ENCODE data around the gene JOSD1.

Gene JOSD1

DNA sequence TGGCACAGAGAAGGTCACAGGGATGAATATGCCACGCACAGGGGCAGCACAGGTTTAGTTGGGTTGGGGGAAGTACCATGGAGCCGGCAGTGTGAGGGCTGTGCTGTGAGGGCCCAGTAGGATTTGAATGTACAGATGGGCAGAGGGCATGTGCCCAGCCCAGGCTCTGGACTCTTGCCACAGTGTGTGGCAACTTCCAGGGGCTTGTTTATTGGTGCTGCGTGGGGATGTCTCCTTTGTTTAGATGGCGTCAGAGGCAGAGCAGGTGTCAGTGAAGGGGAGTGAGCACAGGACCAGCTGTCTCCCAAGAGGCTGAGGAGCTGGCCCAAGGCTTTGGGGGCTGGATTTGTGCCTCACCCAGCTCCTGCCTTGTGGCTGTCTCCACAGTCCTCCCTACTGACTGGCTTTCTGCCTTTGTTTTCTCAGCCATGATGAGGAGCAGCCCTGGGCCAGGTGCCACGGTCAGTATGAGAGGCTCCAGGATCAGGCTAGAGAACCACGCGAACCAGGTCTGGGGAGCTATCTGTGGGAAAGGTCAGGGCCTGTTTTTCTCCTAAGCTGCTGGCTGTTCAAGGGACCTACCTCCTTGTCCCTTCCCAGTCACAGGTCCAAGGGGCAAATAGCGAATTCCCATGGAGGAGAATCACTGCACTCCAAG, 33.1 kb upstream of the JOSD1 start:
- DNase-seq (ENCODE audit: insufficient read length, low spot score) = no peak
- FAIRE-seq = no peak

DNA sequence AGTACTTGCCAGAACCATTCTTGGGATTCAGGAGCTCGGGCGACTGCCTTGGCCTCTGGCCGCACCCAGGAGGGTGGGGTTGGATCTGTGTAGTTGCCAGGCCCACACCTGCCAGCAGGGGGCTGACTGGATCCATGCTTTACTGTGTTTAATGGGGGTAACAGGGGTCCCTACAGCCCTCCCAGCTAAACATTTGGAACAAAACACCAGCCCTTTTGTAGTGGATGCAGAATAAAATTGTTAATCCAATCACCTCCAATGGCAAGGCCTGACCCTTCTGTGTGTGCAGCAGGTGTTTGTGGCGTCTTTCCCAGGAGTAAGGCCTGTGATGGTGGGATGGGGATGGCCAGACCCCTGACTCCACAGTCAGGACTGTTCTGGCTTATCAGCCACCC, 32.6 kb upstream of the JOSD1 start:
- DNase-seq (ENCODE audit: insufficient read length, low spot score) (peak; percentile 35), FAIRE-seq (no peak)

DNA sequence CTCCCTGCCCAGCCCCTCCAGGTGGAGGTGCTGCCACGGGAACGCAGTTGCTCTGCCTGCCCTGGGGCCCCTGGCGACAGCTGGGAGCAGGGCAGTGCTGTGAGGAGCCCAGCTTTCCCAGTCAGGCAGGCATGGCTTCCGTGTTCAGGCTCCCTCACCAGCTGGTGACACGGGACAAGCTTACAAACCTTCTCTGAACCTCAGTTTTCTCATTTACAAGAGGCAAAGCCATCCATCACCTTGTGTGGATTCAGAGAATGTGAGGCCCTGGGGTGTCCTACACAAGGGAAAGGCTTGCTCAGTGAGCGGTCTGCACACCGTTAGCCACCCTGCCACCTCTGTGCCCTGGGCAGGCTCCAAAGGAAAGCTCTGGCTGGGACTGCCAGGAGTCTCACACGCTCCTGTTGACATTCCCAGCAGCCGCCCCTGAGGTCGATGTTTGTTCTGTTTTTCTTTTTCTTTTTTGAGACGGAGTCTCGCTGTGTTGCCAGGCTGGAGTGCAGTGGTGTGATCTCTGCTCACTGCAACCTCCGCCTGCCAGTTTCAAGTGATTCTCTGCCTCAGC, 31.6 kb upstream of the JOSD1 start:
- DNase-seq (ENCODE audit: insufficient read length, low spot score) (no peak), FAIRE-seq (no peak)

DNA sequence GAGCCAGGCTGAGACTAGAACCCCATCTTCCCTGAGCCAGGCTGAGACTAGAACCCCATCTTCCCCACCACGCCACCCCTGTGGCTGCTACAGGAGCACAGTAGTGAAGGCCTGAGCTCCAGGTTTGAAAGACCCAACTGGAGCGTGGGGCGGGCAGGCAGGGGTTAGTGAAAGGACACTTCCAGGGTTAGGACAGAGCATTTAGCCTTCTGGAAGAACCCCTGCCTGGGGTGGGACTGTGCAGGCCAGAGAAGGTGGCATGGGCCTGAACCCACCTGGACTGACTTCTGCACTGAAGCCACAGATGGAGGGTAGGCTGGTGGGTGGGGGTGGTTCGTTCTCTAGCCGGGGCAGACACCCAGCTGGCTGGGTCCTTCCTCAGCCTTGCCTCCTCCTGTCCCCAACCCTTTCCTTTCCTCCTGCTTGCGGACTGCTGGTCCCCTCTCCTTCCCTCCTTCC, 31.0 kb upstream of the JOSD1 start:
- no peak for FAIRE-seq

DNA sequence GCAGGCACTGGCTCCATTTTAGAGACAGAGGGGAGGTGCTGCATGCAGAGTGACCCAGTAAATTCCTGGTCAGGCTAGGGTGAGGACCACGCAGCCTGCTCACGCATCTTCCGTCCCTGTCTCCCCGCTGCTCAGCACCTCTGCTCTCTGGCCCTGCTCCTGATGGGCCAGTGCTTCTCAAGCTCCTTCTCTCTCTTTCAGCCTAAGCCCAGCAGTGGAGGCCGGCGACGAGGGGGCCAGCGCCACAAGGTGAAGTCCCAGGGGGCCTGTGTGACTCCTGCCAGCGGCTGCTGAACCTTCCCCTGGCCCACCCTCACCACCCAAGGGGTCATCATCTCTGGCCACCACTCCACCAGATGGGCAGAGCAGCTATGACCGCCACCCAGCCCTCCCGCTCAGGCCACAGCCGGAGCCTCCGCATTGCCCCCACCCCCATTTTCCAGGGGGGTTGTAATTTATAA, 29.7 kb upstream of the JOSD1 start:
- FAIRE-seq (no peak), DNase-seq (ENCODE audit: insufficient read length, low spot score) (no peak)

More for the DNA sequence above, 31.0 kb upstream of the JOSD1 start:
- DNase-seq (ENCODE audit: insufficient read length, low spot score) = no peak

DNA sequence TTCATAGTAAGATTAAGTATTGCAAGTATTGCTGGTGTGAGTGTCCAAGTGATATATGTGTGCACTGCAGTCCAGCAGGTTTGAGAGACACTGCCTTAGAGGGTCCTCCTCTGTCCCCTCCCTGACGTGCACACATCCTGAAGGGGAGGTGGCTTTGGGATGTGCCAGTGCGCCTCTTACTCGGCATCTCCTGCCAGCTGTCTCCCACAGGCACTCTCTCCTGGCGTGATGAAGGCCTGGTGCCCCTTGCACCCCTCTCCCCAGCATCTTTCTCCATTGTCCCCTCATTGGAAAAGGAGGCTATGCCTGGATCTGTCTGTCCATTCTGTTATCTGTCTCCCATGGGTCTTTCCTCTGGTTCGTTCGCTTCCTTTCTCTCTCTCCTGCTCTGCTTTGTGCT, 29.2 kb upstream of the JOSD1 start:
- DNase-seq (ENCODE audit: insufficient read length, low spot score) = no peak
- no peak for FAIRE-seq

DNA sequence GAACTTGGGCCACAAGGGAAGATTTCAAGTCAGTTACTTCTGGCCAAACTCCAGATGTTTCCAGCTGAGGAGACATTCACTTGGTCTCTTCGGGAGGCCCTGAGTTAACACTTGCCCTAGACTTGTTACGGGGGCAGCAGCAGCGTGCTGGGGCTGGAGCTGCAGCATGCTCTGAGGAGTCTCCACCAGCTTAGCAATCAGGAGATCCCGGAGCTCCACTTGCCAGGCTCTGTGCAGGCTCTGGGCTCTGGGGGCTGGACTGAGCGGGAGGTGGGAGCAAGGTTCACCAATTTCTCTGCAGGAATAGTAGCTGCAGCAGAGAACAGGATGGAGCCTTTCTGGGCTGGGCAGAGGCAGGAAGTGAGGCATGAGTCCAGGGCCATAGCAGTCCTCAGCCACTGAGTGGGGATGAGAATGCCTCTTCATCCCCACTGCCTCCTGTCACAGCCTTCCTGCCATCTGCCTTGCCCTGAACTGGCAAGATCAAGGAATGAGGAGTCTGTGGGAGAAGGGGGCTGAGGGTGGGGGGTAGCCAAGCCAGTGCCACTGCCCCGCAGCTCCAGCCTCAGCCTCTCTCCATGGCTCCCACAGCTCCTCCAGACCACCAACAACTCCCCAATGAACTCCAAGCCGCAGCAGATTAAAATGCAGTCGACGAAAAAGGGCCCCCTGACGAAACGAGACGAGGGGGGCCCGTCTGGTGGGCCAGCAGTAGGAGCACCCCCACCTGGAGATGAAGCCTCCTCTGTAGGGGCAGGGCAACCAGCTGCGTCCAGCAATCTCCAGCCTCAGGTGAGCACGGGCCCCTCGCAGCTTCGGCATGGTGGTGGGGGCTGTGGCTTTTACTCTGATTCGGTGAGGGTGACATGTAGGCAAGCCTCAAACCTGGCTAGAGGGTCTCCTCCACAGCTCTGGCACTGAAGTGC, 28.4 kb upstream of the JOSD1 start:
- FAIRE-seq = no peak
- DNase-seq (ENCODE audit: insufficient read length, low spot score) = no peak

DNA sequence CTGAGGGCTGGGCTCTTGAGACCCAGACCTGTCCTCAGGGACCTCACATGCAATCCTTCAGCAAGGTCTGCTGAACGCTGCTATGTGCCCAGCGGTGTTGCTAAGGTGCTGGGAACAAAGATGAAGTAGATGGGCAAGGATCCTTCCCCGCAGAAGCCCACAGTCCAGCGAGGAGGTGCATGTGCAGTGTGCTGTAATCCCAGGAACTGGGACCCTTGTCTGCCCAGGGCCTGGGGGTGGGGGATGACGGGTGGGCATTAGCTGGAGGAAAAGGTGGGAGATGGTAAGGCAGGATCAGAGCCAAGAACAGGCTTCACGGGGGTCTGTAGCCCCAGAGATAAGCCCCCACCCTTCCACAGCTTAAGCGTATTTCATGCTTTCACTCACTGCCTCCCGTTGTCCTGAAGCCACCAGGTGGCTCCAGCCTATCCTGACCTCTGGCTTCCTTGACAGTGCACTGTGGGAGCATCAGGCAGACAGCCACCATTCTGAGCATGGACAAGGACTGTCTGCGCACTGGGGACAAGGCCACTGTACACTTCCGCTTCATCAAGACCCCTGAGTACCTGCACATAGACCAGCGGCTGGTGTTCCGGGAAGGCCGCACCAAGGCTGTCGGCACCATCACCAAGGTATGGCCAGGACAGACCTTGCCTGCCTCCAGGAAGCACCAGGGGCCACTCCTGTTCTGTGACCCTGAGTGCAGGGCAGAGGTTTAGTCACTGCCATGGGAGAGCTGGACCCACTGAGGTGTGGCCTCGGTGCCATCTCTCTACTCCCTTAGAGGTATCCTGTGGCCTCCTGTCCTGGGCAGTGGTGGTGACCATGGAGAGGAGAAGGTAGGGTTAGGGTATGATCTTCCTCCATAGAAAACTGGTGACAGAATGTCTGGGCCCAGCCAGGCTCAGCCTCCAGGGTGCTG, 27.0 kb upstream of the JOSD1 start:
- FAIRE-seq = no peak
- DNase-seq (ENCODE audit: insufficient read length, low spot score) = no peak

DNA sequence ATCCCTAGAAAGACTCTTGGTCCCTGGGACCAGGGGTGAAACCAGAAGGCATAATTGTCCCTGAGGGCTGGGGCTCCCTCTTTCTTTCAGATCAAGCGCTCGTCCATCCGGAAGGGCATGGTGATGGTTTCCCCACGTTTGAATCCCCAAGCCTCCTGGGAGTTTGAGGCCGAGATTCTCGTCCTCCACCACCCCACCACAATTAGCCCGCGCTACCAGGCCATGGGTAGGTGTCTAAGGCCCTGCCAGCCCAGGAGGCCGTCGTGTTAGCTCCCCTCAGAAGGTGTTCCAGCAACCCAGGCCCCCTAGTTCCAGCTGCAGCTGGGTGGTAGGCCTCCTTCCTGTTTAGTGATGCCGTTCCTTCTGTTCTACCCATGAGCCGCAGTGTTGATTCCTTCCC, 26.4 kb upstream of the JOSD1 start:
- no peak for FAIRE-seq

DNA sequence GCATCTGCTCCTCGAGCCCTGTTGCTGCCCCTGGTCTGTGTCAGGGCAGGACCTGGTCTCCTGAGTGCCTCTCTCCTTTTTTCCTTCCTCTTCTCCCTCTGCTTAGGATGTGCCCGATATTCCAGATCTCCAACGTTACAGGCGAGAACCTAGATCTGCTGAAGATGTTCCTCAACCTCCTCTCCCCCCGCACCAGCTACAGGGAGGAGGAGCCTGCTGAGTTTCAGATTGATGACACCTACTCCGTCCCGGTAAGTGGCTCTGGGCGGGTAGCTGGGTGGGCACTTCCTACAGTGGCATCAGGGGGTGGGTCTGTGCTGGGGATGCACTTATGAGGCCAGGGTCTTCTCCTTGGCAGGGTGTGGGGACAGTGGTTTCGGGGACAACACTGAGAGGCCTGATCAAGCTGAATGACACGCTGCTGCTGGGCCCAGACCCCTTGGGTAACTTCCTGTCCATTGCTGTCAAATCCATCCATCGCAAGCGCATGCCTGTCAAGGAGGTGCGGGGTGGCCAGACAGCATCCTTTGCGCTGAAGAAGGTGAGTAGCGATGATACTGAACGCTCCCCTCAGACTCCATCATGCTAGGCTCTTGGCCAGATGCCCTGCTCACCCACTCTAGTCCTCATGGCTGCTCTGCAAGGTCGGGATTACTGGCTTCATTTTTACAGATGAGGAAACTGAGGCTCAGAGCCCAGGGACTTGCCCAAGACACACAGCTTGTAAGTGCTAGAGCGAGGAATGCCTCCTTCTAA, 25.3 kb upstream of the JOSD1 start:
- FAIRE-seq (no peak), DNase-seq (ENCODE audit: insufficient read length, low spot score) (no peak)

More for the DNA sequence above, 26.4 kb upstream of the JOSD1 start:
- no peak for DNase-seq (ENCODE audit: insufficient read length, low spot score)

DNA sequence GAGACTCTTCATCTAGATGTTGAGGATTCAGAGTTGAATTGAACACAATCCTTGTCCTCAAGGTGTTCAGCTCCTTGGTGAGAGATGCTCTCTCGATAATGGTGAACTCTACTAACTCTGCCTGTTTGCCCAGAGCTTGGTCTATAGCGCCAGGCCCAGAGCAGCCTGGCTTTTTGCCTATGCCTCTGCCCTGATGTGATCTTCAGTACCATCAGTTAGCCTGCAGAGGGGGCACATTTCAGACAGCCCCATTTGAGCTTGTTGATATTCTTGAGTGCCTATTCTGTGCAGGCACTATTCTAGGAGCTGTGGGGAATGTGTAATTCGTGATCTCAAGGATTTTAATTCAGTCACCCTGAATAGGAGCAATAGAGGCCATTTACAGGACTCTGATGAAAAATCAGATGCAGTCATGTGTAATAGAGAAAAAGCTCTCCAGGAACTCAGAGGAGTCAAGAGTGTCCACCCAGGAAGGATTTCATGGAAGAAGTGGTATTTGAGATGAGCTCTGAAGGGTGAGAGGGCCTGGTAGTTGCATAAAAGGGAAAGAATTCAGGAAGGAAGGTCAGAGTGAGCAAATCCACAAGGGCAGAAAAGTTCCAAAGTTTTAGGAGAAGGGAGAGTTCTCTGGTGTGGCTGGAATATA, 24.3 kb upstream of the JOSD1 start:
- no peak for DNase-seq (ENCODE audit: insufficient read length, low spot score)
- FAIRE-seq = no peak

DNA sequence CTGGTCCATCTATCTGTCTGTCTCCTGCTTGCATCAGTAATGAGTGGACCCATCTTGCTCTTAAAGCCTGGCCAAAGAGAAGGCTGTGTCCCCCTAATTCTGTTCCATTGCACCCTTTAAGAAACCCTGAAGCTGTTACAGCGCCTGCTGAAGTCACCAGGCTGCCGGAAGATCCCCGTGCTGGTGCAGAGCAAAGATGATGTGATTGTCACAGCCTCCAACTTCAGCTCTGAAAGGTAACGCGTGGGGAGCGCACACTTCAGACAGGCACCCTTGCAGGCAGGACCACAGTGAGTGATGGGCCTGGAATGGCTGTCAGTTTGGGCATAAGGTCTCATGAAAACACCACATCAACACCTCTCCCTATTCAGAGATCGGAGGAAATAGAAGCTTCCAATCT, 23.4 kb upstream of the JOSD1 start:
- DNase-seq (ENCODE audit: insufficient read length, low spot score) (no peak), FAIRE-seq (no peak)

DNA sequence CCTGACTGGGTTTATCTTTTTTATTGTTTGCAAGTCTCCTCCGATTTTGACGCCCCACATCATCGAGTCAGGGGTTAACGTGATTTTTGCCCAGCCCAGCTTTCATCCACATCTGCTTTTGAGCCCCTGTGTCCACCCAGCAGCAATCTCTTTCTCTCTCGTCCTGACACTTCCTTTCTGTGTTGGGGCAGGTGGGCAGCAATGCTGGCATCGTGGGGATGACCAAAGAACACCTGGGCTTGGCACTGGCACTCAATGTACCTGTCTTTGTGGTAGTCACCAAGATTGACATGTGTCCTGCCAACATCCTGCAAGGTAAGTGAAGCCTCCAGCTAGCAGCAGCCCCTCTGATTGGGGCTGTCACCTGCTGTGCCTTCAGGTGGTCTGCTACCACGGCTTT, 20.8 kb upstream of the JOSD1 start:
- DNase-seq (ENCODE audit: insufficient read length, low spot score) = no peak
- no peak for FAIRE-seq

DNA sequence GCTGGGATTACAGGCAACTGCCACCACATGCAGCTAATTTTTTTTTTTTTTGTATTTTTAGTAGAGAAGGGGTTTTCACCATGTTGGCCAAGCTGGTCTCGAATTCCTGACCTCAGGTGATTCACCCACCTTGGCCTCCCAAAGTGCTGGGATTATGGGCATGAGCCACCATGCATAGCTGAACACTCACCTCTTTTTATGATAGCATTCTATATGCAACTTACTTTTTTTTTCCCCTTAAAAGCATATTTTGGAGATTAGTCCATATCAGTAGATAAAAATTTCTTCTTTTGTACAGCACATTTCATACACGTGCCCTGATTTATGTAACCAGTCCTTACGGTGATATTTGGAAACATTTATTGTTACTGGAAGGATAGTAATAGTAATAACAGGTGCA, 19.6 kb upstream of the JOSD1 start:
- DNase-seq (ENCODE audit: insufficient read length, low spot score) = no peak
- no peak for FAIRE-seq

DNA sequence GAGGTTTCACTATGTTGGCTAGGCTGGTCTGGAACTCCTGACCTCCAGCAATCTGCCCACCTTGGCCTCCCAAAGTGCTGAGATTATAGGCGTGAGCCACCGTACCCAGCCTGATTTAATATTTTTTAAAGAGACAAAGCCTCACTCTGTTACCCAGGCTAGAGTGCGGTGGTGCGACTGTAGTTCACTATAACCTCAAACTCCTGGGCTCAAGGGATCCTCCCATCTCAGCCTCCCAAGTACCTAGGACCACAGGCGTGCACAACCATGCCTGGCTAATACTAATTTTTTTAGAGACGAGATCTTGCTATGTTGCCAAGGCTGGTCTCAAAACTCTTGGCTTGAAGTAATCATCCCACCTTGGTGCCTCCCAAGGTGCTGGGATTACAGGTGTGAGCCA, 18.5 kb upstream of the JOSD1 start:
- FAIRE-seq (no peak), DNase-seq (ENCODE audit: insufficient read length, low spot score) (no peak)

DNA sequence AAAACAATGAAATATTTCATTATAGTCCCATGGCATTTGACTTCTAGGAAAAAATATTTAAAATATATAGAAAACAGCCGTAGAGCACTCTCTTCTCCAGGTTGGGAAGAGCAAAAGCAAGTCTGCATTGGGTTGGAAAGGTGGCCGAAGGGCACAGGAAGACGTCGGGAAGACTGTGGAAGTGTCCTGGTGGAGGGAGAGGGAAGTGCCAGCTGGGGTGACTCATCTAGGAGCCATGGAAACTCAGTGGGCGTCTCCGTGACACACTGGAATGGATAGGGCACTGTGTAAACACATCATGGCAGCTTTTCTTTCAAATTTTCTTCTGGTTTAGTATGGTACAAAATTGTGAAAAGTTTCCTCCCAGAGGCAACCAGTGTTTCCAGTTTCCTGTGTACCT, 17.7 kb upstream of the JOSD1 start:
- FAIRE-seq (no peak), DNase-seq (ENCODE audit: insufficient read length, low spot score) (peak; percentile 75)

DNA sequence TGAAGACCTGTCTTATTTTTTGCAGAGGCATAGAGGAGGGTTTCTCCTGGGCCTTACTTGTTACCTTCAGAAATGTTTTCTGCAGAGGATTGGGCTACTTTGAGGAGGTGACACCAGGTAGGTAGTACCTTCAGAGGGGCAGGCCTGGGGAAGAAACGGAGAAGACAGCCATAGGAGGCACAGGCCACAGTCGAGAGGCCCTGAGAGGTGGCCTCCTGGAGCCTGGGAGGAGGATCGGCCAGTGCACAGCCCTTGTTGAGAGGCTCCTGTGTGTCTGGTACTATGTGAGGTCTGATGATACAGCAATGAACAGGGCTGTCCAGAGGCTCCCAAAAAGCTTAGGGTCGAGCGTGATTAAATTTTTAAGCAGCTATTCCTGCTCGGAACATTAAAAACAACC, 16.5 kb upstream of the JOSD1 start:
- DNase-seq (ENCODE audit: insufficient read length, low spot score) (no peak), FAIRE-seq (no peak)

DNA sequence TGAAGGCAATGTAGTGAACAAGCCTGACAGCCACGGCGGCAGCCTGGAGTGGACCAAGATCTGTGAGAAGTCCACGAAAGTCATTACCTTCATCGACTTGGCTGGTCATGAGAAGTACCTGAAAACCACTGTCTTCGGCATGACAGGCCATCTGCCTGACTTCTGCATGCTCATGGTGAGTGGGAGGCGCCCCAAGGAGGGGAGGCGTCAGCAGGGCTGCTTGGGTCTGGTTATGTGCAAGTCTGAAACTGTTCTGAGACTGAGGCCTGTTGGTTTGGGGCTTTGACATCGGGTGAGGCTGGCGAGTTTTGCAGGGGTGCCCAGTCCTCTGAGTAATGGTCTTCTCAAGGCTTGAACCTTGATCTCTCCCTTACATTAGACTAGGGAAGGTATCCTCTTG, 16.1 kb upstream of the JOSD1 start:
- no peak for FAIRE-seq

DNA sequence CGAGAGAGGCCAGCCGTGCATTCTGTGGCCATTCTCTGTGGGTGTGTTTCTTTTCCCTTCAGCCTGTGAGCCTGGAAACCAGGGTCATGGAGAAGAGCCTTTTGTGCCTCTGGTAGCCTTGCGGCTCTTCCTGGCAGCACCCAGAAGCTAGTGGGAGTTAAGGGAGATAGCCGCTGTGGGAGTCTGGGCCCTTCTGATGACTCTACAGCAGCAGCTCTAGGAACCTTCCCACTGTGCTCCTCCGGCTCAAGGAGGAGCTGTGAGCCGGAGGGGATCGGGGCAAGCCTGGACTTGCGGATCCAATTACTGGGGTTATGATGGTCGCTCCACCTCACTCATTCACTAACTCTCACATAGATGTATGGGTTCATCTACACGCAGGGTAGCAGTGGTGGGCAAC, 15.5 kb upstream of the JOSD1 start:
- no peak for DNase-seq (ENCODE audit: insufficient read length, low spot score)
- FAIRE-seq = no peak

More for the DNA sequence above, 16.1 kb upstream of the JOSD1 start:
- DNase-seq (ENCODE audit: insufficient read length, low spot score) = no peak

All from HTR-8/SVneo (cell line).